Neural progenitor cell (in vitro differentiated cells): ENCODE results near the gene KRT76.

Experiments
- EZH2 ChIP-seq: fragments of 200-600 bp; sonication (generic); IDR thresholded peaks from 2 replicates; pipeline ENCODE4 v1.6.1; 2017; ENCODE audit warnings: antibody characterized with exemption, mild to moderate bottlenecking, moderate library complexity
- EZH2phosphoT487 ChIP-seq: fragments of 200-600 bp; sonication (generic); IDR thresholded peaks from 2 replicates; pipeline ENCODE4 v1.6.1; 2017; ENCODE audit warnings: antibody characterized with exemption
- TF ChIP-seq, protein P1 (sequence below): fragments of 200-600 bp; sonication (generic); IDR thresholded peaks from 2 replicates; pipeline ENCODE4 v1.5.1; 2017; ENCODE audit warnings: antibody characterized with exemption, mild to moderate bottlenecking

DNA sequence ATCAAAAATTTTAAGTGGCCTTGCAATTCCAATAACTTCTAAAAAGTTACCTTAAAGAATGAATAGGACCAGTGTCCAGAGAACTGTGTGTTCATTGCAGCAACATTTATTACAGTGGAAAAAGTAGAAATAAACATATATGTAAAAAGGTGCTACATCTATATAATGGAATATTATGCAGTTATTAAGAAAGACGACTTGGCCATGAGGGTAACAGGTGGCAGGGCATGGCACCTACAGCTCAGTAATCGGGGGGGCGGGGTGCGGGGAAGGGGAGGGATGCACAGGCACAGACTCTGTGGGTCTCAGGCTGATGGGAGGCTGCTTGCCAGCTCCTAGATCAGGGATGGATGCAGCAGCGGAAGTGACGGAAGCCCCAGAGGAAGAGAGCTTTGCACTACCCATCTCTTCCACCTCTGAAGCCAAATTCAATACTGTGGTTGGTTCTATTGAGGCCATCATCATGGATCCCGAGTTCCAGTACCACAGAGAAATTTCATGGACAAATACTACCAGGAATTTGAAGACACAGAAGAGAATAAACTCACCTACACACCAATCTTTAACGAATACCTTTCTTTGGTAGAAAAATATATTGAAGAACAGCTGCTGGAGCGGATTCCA, 14.0 kb downstream of the KRT76 start:
- TF ChIP-seq, protein P1, sequence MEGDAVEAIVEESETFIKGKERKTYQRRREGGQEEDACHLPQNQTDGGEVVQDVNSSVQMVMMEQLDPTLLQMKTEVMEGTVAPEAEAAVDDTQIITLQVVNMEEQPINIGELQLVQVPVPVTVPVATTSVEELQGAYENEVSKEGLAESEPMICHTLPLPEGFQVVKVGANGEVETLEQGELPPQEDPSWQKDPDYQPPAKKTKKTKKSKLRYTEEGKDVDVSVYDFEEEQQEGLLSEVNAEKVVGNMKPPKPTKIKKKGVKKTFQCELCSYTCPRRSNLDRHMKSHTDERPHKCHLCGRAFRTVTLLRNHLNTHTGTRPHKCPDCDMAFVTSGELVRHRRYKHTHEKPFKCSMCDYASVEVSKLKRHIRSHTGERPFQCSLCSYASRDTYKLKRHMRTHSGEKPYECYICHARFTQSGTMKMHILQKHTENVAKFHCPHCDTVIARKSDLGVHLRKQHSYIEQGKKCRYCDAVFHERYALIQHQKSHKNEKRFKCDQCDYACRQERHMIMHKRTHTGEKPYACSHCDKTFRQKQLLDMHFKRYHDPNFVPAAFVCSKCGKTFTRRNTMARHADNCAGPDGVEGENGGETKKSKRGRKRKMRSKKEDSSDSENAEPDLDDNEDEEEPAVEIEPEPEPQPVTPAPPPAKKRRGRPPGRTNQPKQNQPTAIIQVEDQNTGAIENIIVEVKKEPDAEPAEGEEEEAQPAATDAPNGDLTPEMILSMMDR = no peak
- TF ChIP-seq EZH2 (no peak), EZH2phosphoT487 (no peak)
